Adrenal gland (tissue), 12 donors: Measurements from ENCODE around the gene KRTAP4-11. TPM values are rescaled to one million over a fixed set of nuclear protein-coding genes. Genes with fewer than 3 reads are reported as not detected.

Experiments used
- DNase-seq, 7 donors: peaks; one replicate each; pipeline ENCODE4 v3.0.0-alpha.2; 2019 to 2020
- H3K27ac ChIP-seq, 5 donors: fragments of 200-600 bp; sonication (generic) in 4 of 5; 1 replicate in 3 of 5; 2 replicates in 2 of 5; pipeline versions ENCODE4 v1.5.1 to v1.8.0; 2016 to 2020; ENCODE audit warnings: mild to moderate bottlenecking in 1 of 5
- H3K27me3 ChIP-seq: fragments of 200-600 bp; 2 replicates; pipeline ENCODE4 v1.8.0; 2021
- H3K36me3 ChIP-seq, 2 donors: fragments of 200-600 bp; replicated peaks in 1 of 2; 1 replicate in 1 of 2; 2 replicates in 1 of 2; pipeline versions ENCODE4 v1.5.1 to v1.8.0; 2018 to 2022
- H3K4me1 ChIP-seq, 2 donors: fragments of 200-600 bp; replicated peaks in 1 of 2; 1 replicate in 1 of 2; 2 replicates in 1 of 2; pipeline versions ENCODE4 v1.5.1 to v1.8.0; 2018 to 2021
- H3K4me3 ChIP-seq, 4 donors: fragments of 200-600 bp; sonication (generic) in 3 of 4; one replicate each; pipeline ENCODE4 v1.5.1; 2016 to 2018
- H3K9me3 ChIP-seq, 3 donors: fragments of 200-600 bp; sonication (generic) in 1 of 3; replicated peaks in 1 of 3; 1 replicate in 2 of 3; 2 replicates in 1 of 3; pipeline versions ENCODE4 v1.5.1 to v1.8.0; 2016 to 2021
- CTCF ChIP-seq, 6 experiments: fragments of 450-650 bp in 4 of 6; fragments of 200-600 bp in 2 of 6; sonication (generic) in 1 of 6; IDR thresholded peaks; 1 replicate in 5 of 6; 2 replicates in 1 of 6; pipeline versions ENCODE4 v1.5.1 to v1.8.0; 2016 to 2021; ENCODE audit warnings: antibody characterized with exemption in 6 of 6, mild to moderate bottlenecking in 2 of 6, moderate library complexity in 1 of 6
- POLR2A ChIP-seq, 2 donors: fragments of 450-650 bp; IDR thresholded peaks; one replicate each; pipeline ENCODE4 v1.6.1; 2017; ENCODE audit warnings: antibody characterized with exemption in 2 of 2, mild to moderate bottlenecking in 2 of 2, moderate library complexity in 1 of 2
- WGBS, 4 donors: extraction: QIAGEN DNeasy Blood & Tissue Kit in 2 of 4; methylation state at CpG; one replicate each; pipeline versions ENCODE4 v1.1.5 to v1.1.7; 2013 to 2017; 5-methylcytosine and 5-hydroxymethylcytosine counted together
- intact Hi-C, 2 donors: fragments of 100-400 bp; cut with DNase I; formaldehyde crosslinking; loops; one replicate each; pipeline versions ENCODE4 v1.14.1 to v1.15.0; 2022 to 2023
- polyA plus RNA-seq, 3 donors: library from polyadenylated mRNA; stranded (reverse); fragments of 200-250 nt in 2 of 3; fragments of 350-450 nt in 1 of 3; fragmentation: Illumina TruSeq in 1 of 3; extraction: RNeasy Lipid Tissue Mini Kit (QIAGEN cat#74804) in 1 of 3; gene quantifications; one replicate each; pipeline ENCODE4 v1.2.3, GENCODE V29; 2013 to 2014
- total RNA-seq, 9 donors: library from RNA; depleted of rRNA in 4 of 9; stranded (reverse); fragments of >200 nt in 4 of 9; fragments of 120-200 nt in 1 of 9; fragmentation: NEBNext Ultra II Directional in 1 of 9; extraction: Animal tissue kit (Norgen Biotek cat#: 25700) in 1 of 9; gene quantifications; one replicate each; pipeline versions ENCODE4 v1.1.0 to v1.2.4, GENCODE V29; 2013 to 2023
- donor health status: healthy with polysubstance abuse.
- donor health status: Bipolar disorder and iron deficiency.
- donor health status: DM: yes; HTN: yes; CAD: no.
- donor health status: DM: no; HTN: no; CAD: no.
- donor health status: DM: no; HTN: no; CAD: no.
- donor health status: DM: yes; HTN: yes; CAD: no.

The KRTAP4-11 gene
- total and polyA plus RNA-seq, 12 donors, result not detected

- H3K36me3 ChIP-seq, result no peaks in the 10 kb centered on the region
- no peaks in the 10 kb centered on the region for H3K4me1 ChIP-seq
- H3K27me3 ChIP-seq, result no peaks in the 10 kb centered on the region
- no peak for TF ChIP-seq POLR2A (IDR thresholded peaks at IDR 0.05)
- no peak for TF ChIP-seq CTCF (IDR thresholded peaks at IDR 0.05)
- no peak overlapping the region for H3K4me3 ChIP-seq
- no peak overlapping the region for H3K27ac ChIP-seq
- WGBS, 4 donors, result 44 to 63% (median 52%) methylated on average over 3 to 4 of the region's 4 CpGs
- H3K9me3 ChIP-seq, result no peaks in the 10 kb centered on the region
- no peak for DNase-seq
- intact Hi-C loops, result no loop called here
These were observed 35.5 kb downstream of the KRTAP4-11 start for GRCh38 chr17:41082626-41083025.

GRCh38 chr17:41076788-41077187 lies 41.4 kb downstream of the KRTAP4-11 start:
- no peak for DNase-seq
- H3K4me3 ChIP-seq, result no peak overlapping the region
- no peaks in the 10 kb centered on the region for H3K4me1 ChIP-seq
- H3K27ac ChIP-seq, result no peak overlapping the region
- intact Hi-C loops, result no loop called here
- no peaks in the 10 kb centered on the region for H3K9me3 ChIP-seq
- TF ChIP-seq POLR2A (IDR thresholded peaks at IDR 0.05), result no peak
- no peak for TF ChIP-seq CTCF (IDR thresholded peaks at IDR 0.05)
- H3K27me3 ChIP-seq, result no peaks in the 10 kb centered on the region
- no peaks in the 10 kb centered on the region for H3K36me3 ChIP-seq

- no peak for DNase-seq
- TF ChIP-seq CTCF (IDR thresholded peaks at IDR 0.05) (no peak), POLR2A (IDR thresholded peaks at IDR 0.05) (no peak)
- Histone ChIP-seq H3K9me3 (no peaks in the 10 kb centered on the region), H3K27ac (no peak overlapping the region), H3K4me1 (no peaks in the 10 kb centered on the region), H3K36me3 (no peaks in the 10 kb centered on the region), H3K27me3 (no peaks in the 10 kb centered on the region), H3K4me3 (no peak overlapping the region)
- intact Hi-C loops, result no loop called here
- 89 to 94% (median 90%) methylated on average over 2 of the region's 2 CpGs for WGBS, 4 donors
These were observed 44.5 kb downstream of the KRTAP4-11 start for GRCh38 chr17:41073676-41074075.

GRCh38 chr17:41071606-41072360 lies 46.4 kb downstream of the KRTAP4-11 start:
- intact Hi-C loops, result no loop called here

More at GRCh38 chr17:41071606-41072360, 46.4 kb downstream of the KRTAP4-11 start:
- H3K9me3 ChIP-seq, result no peaks in the 10 kb centered on the region
- no peaks in the 10 kb centered on the region for H3K36me3 ChIP-seq
- no peak overlapping the region for H3K27ac ChIP-seq
- H3K4me1 ChIP-seq, result no peaks in the 10 kb centered on the region
- H3K27me3 ChIP-seq, result no peaks in the 10 kb centered on the region
- DNase-seq, result no peak
- TF ChIP-seq POLR2A (IDR thresholded peaks at IDR 0.05), result no peak
- TF ChIP-seq CTCF (IDR thresholded peaks at IDR 0.05), result no peak
- no peak overlapping the region for H3K4me3 ChIP-seq
- WGBS, 4 donors, result 77 to 84% (median 80%) methylated on average over 5 of the region's 5 CpGs
